HG03108 (cell line): ENCODE measurements around the gene APCDD1L.

ENCODE experiments used
- ATAC-seq: cut with Tn5 transposase; IDR thresholded peaks from one replicate; pipeline ENCODE4 v1.9.1; 2021; ENCODE audit warnings: moderate library complexity; ENCODE audit not compliant: unreplicated experiment

The APCDD1L gene

DNA sequence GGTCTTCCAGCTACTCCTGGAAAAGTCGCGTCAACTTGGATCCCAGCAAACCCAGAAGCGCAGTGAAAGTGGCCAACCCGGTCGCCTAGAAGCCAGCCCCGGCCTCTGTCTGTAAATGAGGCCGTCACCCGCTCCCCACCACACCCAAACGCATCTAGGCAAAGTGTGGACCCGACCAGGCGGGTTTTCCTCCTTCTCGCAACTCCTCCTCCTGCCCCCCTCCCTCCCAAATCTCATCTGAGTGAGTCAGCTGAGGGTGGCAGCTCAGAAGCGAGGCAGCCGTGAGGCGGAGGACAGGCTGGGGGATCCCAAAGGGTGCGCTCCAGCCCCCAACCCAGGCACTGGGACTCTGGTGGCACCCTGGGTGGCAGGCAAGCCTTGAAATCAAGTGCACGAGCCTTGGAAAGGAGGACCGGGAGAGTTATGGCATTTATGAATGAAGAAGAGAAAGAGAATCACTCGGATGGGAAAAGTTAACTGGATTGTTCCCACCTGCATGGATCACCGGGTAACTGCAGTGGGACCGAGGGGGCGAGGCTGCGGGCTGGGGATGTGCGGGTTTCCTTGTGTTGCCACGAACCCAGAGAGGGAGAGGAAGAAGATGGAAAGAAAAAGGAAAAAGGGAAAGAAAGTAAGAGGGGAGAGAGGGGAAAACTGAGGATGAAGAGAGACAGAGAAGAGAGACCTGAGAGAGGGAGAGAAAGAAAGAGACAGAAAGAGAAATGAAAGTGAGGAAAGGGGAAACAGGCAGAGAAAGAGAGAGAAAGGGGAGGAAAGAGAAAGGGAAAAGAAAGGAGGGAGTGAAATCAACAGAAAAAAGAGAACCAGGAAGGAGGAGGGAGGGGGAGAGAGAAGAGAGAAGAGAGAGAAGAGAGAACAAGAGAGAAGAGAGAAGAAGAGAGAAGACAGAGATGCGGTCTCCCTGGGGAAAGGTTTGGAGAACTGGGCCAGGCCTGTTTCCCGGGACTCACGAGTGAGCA is at the start of gene APCDD1L:
Gene APCDD1L (minus strand): TSS at position 167 of the 980 bp plus-strand sequence. CDS start 692 bp downstream, outside the sequence.
- ATAC-seq, result no peak

DNA sequence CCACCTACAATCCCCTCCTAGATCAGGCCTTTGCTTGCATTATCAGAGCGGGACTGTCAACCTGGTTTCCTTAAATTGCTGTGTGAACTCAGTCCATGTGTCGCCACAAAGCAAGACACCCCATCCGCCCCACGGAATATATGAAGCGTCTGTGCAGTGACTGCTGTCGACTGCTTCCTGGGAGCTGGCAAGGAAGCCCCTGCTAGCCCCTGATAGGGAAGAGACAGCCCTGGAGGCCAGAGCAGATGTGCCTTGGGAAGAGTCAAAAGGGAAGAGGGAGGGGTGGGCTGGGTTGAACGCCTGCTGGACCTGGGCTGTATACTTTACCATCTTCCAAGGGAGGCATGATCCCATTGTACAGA is 44.1 kb upstream of the APCDD1L start:
- no peak for ATAC-seq

DNA sequence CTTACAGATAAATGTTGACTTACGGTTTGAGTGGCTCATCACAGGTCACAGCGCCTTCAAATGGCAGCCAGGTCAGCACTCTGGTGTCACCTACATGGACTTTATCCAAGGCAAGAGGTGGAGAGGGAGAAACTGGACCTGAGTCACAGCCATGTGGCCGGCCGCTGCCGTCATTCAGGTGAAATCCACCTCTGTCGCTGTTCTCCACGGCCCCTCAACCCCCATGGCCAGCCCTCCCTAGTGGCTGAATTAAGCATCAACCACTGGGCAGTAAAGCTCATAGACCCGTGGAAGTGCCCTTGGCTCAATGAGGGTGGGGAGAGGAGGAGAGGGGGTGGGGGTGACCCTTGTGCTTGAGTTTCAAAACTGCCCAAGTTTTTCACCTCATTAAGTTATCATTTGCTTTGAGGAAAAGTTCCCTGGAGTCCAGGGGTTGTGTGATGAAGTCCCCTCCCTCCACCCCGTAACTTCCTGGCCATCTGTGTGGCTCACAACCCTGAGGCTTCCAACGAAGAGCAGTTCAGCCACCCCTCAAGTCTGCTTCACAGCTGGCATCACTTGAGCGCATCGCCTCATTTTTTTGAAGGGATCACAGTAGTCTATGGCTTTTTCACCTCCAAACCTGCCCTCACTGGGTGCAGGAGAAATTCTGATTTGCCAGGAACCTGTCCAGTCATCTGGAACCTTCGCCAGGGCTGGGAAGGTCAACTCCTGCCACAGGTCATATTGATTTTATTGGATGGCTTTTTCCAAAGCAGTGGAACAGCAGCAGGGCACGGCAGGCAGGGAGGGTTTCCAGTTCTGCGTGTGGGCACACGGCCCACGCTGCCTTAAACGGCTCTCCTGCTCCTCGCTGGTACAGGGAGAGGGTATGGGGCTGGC is 43.5 kb upstream of the APCDD1L start:
- ATAC-seq, result no peak

DNA sequence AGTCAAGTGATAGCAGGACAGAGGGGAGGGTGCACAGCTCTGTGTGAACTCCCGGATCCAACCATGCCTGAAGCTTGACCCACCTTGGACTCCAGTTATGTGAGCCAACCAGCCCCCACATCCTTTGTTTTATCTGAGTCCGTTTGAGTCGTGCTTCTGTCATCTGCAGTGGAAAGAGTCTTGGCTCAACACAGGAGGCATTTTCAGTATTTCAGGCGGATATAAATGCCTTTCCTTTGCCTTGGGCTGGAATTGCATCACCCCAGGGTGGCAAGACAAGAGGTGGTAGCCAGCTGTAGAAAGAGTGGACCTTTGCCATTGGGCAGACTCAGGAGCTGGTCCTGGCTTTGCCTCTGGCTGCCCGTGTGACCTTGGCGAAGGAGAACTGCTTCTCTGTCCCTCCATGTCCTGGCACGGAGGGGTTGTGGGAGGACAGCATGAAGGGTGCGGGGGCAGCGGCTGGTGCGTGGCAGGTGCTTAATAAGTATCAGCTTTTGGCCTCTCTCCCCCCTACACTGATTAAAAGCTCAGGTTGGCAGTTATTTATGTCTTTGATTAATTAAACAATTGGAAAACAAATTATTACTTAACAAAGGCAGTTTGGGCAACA is 42.6 kb upstream of the APCDD1L start:
- no peak for ATAC-seq

DNA sequence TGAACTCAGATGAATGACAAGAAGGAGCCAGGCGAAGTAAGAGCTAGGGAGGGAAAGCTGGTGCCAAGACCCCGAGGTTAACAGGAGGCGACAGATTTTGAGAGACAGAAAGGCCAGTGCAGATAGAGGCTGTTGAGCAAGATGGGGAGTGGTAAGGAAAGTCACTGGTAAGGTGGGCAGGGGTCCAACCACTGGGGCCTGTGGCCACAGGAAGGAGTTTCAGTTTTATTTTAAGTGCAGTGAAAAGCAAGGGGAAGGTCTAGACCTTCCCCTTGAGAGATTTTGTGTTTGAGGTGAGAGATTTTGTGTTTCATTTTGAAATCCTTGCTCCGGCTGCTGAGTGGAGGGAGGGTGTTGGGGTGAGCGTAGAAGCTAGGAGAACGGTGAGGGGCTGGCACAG is 41.8 kb upstream of the APCDD1L start:
- no peak for ATAC-seq

DNA sequence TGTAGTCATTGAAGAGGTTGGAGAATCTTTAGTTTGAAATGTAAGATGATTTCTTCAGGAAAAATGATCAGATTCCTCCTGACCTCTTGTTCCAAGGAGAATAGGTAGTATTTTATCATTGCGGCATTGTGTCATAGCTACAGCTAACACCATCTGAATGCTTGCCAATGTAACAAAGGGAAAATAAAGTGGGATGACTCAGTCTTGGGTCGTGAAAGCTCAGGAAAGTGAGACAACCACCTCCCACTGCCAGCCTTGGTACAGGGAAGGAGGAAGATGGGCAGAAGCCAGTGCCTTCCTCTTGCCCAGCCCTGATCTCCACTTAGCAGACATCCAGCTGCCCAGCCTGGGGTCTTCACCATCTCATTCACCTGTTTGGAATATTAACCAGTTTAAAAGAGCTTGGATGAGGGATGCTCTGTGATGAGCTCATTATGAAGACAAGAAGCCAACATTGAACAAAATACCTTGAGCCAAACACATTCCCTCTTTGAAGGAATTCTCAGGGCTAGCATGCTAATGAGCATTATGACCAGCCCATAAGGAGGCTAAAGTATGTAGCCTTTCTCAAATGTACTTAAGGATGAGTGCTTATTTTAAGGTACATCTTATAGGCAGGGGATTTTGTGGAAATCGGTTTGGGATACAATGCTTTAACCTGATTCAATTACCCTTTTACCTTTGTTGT is 40.0 kb upstream of the APCDD1L start:
- no peak for ATAC-seq

DNA sequence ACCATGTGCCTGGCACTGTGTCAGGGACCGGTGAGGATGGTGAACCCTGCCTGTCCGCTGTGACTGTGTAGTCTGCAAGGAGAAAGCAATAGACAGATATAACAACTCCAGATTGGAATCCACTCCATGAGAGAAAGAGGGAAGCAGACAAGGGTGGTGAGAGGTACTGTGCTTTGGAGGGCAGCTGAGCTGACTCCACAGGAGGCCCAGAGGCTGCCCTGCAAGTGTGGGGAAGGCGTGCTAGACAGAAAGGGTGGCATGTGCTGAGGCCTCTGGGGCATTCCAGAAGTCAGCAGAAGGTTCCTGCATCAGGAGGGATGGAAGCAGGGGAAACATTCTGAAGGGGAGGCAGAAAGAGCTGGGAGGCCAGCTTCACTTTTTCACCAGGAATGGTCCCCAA is 39.3 kb upstream of the APCDD1L start:
- no peak for ATAC-seq

DNA sequence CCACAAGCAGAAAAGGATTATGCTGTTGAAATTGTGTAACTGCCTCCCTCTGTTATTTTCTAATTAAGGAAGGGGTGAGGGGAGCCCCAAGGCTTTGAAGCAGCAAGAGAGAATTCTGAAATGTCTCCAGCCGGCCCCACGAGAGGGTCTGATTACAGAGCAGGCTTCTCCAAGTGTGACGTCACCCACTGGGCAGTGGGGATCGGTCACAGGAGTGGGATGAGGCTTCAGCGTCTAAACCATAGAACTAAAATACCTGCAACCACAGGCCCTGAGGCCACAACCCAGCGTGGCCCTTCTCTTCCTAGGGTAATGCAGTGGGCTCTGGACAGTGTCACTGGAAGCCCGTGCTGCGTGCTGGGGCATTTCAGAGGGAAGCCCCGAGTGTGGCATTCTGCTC is 38.6 kb upstream of the APCDD1L start:
- ATAC-seq, result no peak

DNA sequence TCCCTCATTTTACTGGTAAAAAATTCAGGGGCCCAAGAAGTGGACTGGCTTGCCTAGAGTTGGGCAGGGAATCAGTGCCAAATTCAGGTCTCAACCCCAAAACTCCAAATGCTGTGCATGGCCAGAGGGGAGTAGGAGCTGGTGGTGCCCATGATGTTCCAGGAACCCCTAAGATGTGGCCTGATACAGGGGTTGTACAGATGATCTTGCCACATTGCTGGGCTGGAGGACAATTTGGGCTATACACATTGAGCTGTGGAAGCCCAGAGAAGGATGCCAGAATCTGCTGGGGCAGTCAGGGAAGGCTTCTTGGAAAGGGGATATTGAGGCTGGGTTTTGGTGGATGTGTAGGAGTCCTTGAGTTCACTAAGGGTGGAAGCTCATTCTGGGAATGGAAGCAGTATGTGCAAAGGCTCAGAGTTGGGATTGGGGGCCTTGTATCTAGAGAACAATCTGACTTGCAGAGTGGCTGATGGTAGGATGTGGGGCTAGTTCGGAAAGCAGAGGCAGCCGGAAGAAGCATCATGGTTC is 38.0 kb upstream of the APCDD1L start:
- ATAC-seq, result no peak

DNA sequence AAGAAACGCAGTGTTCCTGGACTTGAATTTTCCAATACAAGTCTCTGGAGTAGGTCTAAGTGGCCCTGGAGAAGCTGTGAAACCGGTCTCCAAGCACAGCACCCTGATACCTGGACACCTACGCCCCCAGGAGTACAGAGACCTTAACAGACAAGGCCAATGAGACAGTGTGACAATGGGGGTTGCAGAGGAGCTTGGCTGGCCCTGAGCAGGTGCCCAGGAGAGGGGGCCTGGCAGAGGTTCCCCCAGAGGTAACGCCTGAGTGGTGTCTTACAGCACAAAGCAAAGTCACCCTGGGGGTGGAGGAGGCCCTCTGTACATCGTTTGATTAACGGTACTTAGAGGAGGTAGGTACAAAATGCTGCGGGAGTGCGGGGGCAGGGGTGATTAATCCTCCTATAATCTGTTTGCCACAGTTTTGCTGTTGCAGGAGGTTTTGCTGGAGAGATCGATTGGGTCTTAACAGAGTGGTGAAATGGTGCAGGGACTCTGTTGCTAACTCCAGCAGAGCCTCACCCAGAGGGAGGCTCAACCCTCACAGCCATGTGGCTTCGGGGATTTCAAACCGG is 37.3 kb upstream of the APCDD1L start:
- ATAC-seq, result no peak

DNA sequence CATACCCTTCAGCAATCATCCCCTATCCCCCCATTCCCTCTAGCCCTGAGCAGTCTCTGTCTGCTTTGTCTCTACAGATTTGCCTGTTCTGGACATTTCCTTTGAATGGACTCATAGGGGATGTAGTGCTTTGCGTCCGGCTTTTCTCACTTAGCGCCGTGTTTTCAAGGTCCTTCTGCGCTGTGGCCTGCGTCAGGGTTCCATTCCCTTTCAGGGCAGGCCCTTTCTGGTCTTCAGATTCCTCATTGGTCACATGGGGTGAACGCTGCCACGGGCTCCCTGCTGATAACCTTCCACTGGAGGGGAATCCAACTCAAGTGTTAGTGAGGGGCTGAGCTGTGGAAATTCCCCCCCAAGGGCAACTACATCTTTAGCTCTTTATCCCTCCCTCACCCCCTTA is 36.4 kb upstream of the APCDD1L start:
- no peak for ATAC-seq

DNA sequence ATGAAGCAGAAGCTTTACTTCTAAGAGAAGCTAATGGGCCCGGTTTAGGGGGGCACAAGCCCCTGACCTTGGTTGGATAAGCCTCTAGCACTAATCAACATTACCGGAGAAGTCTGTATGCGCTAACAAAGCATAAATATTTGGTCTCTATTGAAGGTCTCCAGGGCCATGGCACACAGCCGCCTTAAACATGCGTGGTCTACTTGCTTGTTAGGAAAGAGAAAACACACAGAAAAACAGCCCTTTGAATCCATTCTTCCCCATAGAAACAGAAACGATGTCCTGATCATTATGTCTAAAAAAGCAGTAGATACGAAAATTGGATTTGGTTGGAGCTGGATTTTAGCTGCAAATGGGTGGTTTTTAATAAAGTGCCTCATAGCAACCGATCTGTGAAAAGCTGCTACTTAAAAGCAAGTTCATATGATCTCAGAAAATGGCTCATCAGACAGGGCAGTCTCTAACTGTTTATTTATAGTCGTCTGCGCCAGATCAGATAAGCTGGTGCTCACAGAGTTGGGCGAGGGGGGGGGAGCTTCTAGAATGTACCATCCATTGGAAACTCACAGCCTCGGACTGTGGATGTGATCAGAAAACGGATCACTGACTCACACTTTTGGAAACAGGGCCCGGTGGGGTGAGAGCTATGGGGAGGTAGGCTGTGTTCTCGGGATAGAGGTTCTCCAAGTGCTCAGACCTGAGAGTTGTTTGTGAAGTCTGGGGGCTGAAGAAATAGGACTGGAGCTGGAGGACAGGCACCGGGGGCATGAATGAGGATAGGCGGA is 35.3 kb upstream of the APCDD1L start:
- ATAC-seq, result no peak

DNA sequence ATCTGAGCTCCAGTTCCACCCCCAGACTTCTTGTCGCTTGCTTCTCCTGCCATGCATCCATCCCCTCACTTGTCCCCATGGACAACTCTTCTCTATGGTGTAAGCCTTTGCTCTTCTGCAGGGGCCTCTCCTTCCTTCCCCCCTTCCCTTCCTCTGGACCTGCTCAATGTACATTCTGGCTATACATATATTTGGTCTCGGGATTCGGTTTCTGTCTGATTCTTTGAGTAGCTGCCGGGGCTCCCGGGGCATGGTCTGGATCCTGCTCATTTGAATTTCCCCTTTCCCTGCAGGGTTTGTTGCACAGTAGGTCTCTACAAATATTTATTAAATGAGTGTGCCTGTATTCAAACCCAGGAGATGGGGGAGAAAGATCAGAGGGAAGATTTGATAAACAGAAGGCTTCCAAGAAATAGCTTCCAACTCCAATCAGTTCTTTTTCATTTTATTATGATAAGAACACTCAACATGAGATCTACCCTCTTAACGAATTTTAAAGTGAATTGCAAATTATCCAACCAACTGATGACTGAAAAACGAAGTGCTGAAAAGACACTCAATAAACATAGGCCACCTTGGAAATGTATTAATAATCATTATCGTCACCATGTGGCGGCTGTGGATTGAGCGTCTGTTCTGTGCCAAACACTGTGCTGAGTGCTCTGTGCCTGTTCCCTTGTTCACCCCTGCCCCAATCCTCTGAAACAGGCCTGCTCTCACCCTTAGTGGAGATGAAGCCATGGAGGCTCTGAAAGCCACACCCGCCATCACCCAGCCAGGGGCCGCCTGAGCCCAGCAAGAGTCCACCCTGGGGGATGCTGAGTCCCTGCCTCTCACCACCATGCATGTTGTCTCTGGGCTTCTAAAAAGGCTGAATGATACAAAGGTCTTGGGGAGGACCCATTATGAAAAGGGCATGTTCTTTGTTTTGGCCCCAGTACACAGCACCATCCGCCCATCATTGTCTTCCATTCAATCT is 34.3 kb upstream of the APCDD1L start:
- no peak for ATAC-seq

DNA sequence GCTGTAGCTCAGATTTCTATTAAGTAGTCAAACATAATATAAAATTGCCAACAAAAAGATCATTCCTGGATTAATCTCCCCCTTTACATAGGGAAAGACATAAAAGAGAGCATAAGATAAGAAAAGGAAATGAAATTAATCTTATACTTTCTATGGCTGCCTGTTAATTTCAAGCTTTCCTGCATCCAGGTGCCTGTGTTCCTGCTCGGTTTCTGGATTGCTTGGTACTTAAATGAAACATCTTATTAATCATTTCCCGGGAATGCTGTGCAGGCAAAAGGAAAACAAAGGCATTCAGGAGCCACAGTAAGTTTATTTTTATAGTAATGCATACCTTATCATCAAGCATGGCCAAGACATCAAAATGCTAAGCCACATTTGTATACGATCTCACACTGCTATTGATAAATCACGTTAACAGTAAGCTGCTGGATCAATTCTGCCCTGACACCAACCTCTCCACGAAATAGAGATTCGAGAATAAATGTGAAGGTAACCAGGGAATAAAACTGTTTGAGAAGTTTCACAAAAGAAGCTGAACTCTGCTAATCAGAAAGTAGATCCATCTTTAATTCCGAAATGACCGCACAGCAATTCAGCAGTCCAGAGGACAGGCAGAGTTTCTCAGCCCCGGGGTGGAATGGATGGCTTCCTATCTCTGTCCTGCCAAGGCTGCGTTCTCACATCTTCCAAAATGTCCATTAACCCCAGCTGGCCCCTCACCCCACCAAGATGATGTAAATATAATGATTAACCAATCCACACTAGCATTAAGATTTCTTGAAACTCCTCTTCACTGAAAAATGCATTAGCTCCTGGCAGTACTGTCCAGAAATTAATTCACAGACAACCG is 32.6 kb upstream of the APCDD1L start:
- ATAC-seq, result no peak

DNA sequence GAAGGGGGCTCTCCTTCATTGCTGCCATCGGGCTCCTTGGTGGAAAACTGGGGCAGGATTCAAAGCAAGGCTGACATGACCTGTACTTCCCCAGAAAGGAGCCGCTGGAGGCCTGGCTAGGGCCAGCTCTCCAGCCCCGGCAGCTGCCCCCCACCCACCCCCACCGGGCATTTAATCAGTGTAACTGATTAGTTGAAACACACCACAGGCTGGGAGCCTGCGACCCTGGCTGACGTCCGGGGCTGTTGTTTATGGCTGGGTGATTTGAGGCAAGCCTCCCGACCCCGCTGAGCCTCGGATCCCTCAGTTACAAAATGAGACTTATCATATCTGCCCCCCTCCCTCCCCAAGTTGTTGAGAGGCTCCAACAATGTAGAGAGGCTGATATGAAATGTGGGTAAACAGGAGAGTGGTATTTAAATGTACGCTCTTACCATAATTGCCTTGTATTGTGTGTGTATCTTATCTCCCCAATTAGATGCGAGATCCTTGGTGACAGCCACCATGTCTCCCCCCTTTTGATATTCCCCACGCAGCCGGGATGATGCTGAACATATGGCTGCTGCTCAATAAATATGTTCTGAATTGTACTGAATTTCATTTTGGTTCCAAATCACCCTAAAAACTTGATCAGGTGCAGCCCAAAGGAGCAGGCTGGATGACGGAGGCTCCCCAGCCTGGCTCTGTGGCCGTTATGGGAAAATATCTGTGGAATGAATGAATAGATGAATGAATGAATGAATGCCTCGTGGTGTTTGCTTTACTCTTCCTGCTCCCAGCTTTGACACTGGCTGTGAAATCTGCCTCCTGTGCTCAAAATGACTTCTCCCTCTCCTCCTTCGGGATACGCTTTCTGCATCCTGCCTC is 31.8 kb upstream of the APCDD1L start:
- no peak for ATAC-seq

DNA sequence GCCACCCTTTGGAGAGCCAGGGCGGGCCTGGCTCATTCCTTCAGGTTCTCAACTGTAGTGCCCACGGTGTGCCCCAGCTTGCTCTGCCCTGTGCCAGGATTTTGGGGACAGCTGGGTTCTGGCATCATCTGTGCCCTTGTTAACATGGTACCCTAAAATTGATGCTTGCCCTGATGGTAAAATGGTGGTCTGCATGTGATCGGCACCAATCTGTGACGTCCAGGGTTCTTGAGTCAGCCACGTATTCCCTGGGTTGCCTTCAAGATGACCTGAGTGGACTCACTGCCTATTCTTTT is 31.2 kb upstream of the APCDD1L start:
- no peak for ATAC-seq
